ENCODE results near the gene EMC8.

- TF ChIP-seq CTCF (optimal IDR thresholded peaks at IDR 0.05 in 1 of 3, IDR thresholded peaks at IDR 0.05 in 1 of 3, conservative IDR thresholded peaks at IDR 0.05 in 1 of 3; ENCODE audit: extremely low read depth in 1 of 3, insufficient read depth in 2 of 3, low read length in 3 of 3) (no peak), EZH2 (IDR thresholded peaks at IDR 0.05; ENCODE audit: low read length) (no peak)
Observed at GRCh38 chr16:85798901-85799496, 345 bp downstream of the EMC8 start.
